Kidney (tissue), 14 donors: ENCODE measurements around the gene SLC16A1. TPM values are rescaled to one million over a fixed set of nuclear protein-coding genes. Genes with fewer than 3 reads are reported as not detected.
"Not testable (repeated sequence)": the region's sequence is repeated elsewhere in the genome, so short reads cannot be mapped to it uniquely, and the experiment has no call there.

Experiments
- DNase-seq, 5 donors: peaks; one replicate each; pipeline ENCODE4 v3.0.0-alpha.2; 2013 to 2020
- FAIRE-seq: peaks from 2 replicates; lab custom pipeline; 2012; peaks lifted over from hg19 to GRCh38; lab: Jason Lieb, UNC
- H3K27ac ChIP-seq, 2 donors: one replicate each; pipeline ENCODE4 v1.7.0; 2013; ENCODE audit warnings: low read depth in 2 of 2, low read length in 2 of 2, inconsistent platforms in 1 of 2
- H3K27me3 ChIP-seq: one replicate; pipeline ENCODE4 v1.7.1; 2013; ENCODE audit warnings: low read length, inconsistent platforms; ENCODE audit not compliant: control insufficient read depth, insufficient read depth
- H3K36me3 ChIP-seq, 3 donors: one replicate each; pipeline versions ENCODE4 v1.7.0 to v1.7.1; 2013; ENCODE audit warnings: low read length in 3 of 3, control low read depth in 1 of 3, inconsistent platforms in 1 of 3; ENCODE audit not compliant: insufficient read depth in 3 of 3, control insufficient read depth in 2 of 3
- H3K4me1 ChIP-seq, 3 donors: one replicate each; pipeline versions ENCODE4 v1.7.0 to v1.7.1; 2013; ENCODE audit warnings: low read length in 3 of 3, inconsistent platforms in 1 of 3, low read depth in 1 of 3; ENCODE audit not compliant: control insufficient read depth in 2 of 3, insufficient read depth in 2 of 3
- H3K4me3 ChIP-seq, 3 donors: one replicate each; pipeline versions ENCODE4 v1.7.0 to v1.8.1; 2013; ENCODE audit warnings: low read length in 3 of 3, control low read depth in 1 of 3, inconsistent platforms in 1 of 3
- H3K9ac ChIP-seq, 3 donors: one replicate each; pipeline versions ENCODE4 v1.7.0 to v1.7.1; 2013; ENCODE audit warnings: low read length in 3 of 3, control low read depth in 1 of 3, inconsistent platforms in 1 of 3
- H3K9me3 ChIP-seq, 3 donors: one replicate each; pipeline versions ENCODE4 v1.7.0 to v1.7.1; 2013; ENCODE audit warnings: low read length in 3 of 3, control low read depth in 1 of 3, inconsistent platforms in 1 of 3; ENCODE audit not compliant: control insufficient read depth in 2 of 3, insufficient read depth in 1 of 3
- intact Hi-C: fragments of 100-400 bp; cut with DNase I; formaldehyde crosslinking; loops from one replicate; pipeline ENCODE4 v1.11.1; 2022
- polyA plus RNA-seq: library from polyadenylated mRNA; stranded (reverse); fragments of 350-450 nt; fragmentation: Illumina TruSeq; extraction: RNeasy Lipid Tissue Mini Kit (QIAGEN cat#74804); gene quantifications from one replicate; pipeline ENCODE4 v1.2.3, GENCODE V29; 2014; ENCODE audit warnings: low read depth, low replicate concordance; ENCODE audit not compliant: insufficient read depth
- total RNA-seq: library from RNA; stranded (reverse); fragmentation: NEBNext Ultra II Directional; extraction: Animal tissue kit (Norgen Biotek cat#: 25700); gene quantifications from one replicate; pipeline ENCODE4 v1.2.1, GENCODE V29; 2021
- TF ChIP-seq, protein P1 (sequence below): IDR thresholded peaks from 3 replicates; pipeline ENCODE4 v1.5.1; 2012; ENCODE audit warnings: mild to moderate bottlenecking, moderate library complexity, borderline replicate concordance; ENCODE audit not compliant: insufficient read depth; ENCODE audit errors: extremely low read depth
- donor health status: control.
- donor health status: control.
- donor health status: control.
- donor health status: control.
- donor health status: control.
- donor health status: DM: yes; HTN: yes; CAD: no.
- donor health status: Normal renal cell carcinoma (clear cell type).

SLC16A1 gene
- total and polyA plus RNA-seq, 2 donors from 2014 or later, result 8.7 to 9.7 TPM

- no peak overlapping the region for H3K9ac ChIP-seq
- no peaks in the 10 kb centered on the region for H3K36me3 ChIP-seq
- H3K4me3 ChIP-seq, result no peak overlapping the region
- no peak overlapping the region for H3K27ac ChIP-seq
- no peak for DNase-seq
- TF ChIP-seq, protein P1, sequence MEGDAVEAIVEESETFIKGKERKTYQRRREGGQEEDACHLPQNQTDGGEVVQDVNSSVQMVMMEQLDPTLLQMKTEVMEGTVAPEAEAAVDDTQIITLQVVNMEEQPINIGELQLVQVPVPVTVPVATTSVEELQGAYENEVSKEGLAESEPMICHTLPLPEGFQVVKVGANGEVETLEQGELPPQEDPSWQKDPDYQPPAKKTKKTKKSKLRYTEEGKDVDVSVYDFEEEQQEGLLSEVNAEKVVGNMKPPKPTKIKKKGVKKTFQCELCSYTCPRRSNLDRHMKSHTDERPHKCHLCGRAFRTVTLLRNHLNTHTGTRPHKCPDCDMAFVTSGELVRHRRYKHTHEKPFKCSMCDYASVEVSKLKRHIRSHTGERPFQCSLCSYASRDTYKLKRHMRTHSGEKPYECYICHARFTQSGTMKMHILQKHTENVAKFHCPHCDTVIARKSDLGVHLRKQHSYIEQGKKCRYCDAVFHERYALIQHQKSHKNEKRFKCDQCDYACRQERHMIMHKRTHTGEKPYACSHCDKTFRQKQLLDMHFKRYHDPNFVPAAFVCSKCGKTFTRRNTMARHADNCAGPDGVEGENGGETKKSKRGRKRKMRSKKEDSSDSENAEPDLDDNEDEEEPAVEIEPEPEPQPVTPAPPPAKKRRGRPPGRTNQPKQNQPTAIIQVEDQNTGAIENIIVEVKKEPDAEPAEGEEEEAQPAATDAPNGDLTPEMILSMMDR, result no peak
- H3K9me3 ChIP-seq, result no peaks in the 10 kb centered on the region
- H3K4me1 ChIP-seq, result no peaks in the 10 kb centered on the region
- intact Hi-C loops, result no loop called here
- H3K27me3 ChIP-seq, result no peaks in the 10 kb centered on the region
- no peak for FAIRE-seq
Observed at GRCh38 chr1:113002297-113002696, 46.3 kb upstream of the SLC16A1 start.

DNA sequence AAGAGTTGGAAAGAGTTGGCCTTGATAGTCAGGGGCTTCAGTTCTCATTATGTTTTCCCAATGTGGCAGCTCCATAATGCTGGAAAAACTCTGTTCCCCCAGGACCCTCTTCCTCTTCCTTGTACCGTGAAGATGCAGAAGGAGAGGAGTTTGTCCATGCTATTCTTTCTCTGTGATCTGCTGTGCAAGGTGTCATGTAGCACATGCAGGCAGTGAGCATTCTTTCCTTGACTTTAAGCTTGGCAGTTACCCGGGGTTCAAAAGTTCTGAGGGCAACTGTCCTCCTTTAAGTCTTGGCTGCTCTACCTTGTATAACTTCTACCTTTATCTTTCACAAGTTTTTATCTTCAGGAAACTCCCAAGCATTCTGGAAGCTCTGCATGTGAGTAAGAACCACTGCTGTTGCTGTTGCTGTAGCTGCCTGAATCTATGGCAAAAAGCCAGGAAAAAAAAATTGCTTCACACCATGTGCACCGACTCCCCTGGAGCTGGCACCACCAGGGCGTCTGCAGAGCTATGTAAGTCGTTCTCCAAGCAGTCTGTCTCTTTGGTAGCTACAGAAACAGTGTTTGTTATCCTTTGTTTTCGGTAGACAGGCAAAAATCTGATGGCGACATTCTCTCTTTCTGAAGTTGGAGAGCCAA is 42.7 kb upstream of the SLC16A1 start:
- Histone ChIP-seq H3K9ac (no peak overlapping the region), H3K4me1 (no peaks in the 10 kb centered on the region), H3K36me3 (no peaks in the 10 kb centered on the region), H3K9me3 (no peaks in the 10 kb centered on the region), H3K27me3 (no peaks in the 10 kb centered on the region), H3K27ac (no peak overlapping the region), H3K4me3 (no peak overlapping the region)
- intact Hi-C loops, result no loop called here
- FAIRE-seq (no peak), DNase-seq (peak in 2 of 5 donors; percentile 24 to 29)
- TF ChIP-seq, protein P1, result no peak

GRCh38 chr1:112997781-112998180 is 41.8 kb upstream of the SLC16A1 start:
- no peak overlapping the region for H3K4me3 ChIP-seq
- FAIRE-seq, result no peak
- no peak for DNase-seq
- H3K4me1 ChIP-seq, result no peaks in the 10 kb centered on the region
- H3K36me3 ChIP-seq, result no peaks in the 10 kb centered on the region
- no peak overlapping the region for H3K27ac ChIP-seq
- H3K9me3 ChIP-seq, result no peaks in the 10 kb centered on the region
- TF ChIP-seq, protein P1, result no peak
- intact Hi-C loops, result no loop called here
- H3K9ac ChIP-seq, result no peak overlapping the region
- no peaks in the 10 kb centered on the region for H3K27me3 ChIP-seq

DNA sequence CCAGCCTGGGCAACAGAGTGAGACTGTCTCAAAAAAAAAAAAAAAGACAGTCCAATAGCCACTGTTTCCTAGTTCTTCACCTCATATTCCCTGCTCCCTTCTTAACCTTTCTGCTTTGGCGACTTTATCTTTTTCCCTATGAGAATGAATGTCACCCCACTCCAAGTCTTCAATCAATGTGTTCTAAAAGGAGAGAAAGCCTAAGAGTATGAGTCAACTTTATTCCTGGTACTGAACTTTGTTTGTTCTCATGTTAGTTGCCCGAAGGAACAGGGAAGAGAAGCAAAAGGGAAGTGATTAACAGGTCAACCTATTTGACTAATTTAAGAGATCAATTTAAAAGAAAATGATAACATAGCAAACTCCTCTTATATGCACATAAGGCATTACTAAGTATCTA is 39.9 kb upstream of the SLC16A1 start:
- H3K9me3 ChIP-seq, result no peaks in the 10 kb centered on the region
- DNase-seq (no peak), FAIRE-seq (no peak)
- intact Hi-C loops, result no loop called here
- TF ChIP-seq, protein P1, result no peak
- H3K27ac ChIP-seq, result no peak overlapping the region
- no peaks in the 10 kb centered on the region for H3K36me3 ChIP-seq
- no peaks in the 10 kb centered on the region for H3K4me1 ChIP-seq
- H3K27me3 ChIP-seq, result no peaks in the 10 kb centered on the region
- no peak overlapping the region for H3K9ac ChIP-seq
- no peak overlapping the region for H3K4me3 ChIP-seq

- H3K9me3 ChIP-seq, intact Hi-C loops, H3K9ac ChIP-seq, FAIRE-seq, H3K4me3 ChIP-seq, H3K27me3 ChIP-seq, DNase-seq, H3K4me1 ChIP-seq, H3K27ac ChIP-seq, H3K36me3 ChIP-seq: not testable (repeated sequence)
Observed at GRCh38 chr1:112995021-112995420, 39.0 kb upstream of the SLC16A1 start.
